Testis (tissue), 2 donors: ENCODE results near the gene SHC2.
"Not testable (repeated sequence)": the region's sequence is repeated elsewhere in the genome, so short reads cannot be mapped to it uniquely, and the experiment has no call there.

Experiments
- CTCF ChIP-seq, 3 experiments: fragments of 450-650 bp in 2 of 3; fragments of 200-600 bp in 1 of 3; sonication (generic) in 1 of 3; IDR thresholded peaks; one replicate each; pipeline ENCODE4 v1.5.1; 2016 to 2019; ENCODE audit warnings: antibody characterized with exemption in 3 of 3, mild to moderate bottlenecking in 2 of 3, moderate library complexity in 1 of 3
- POLR2A ChIP-seq: fragments of 450-650 bp; IDR thresholded peaks from one replicate; pipeline ENCODE4 v1.6.1; 2017; ENCODE audit warnings: antibody characterized with exemption, mild to moderate bottlenecking, moderate library complexity

GRCh38 chr19:386632-387301, 74.1 kb downstream of the SHC2 start:
- not testable (repeated sequence) for TF ChIP-seq CTCF (IDR thresholded peaks at IDR 0.05); POLR2A
